ENCODE data around the gene SLC3A2. TPM values are rescaled to one million over a fixed set of nuclear protein-coding genes. Genes with fewer than 3 reads are reported as not detected.

Gene SLC3A2
- total and polyA plus RNA-seq, 2 of the 13 experiments (the other 11 are each of a cell fraction or from before 2014, with no cell fraction given): 213 to 226 TPM

DNA sequence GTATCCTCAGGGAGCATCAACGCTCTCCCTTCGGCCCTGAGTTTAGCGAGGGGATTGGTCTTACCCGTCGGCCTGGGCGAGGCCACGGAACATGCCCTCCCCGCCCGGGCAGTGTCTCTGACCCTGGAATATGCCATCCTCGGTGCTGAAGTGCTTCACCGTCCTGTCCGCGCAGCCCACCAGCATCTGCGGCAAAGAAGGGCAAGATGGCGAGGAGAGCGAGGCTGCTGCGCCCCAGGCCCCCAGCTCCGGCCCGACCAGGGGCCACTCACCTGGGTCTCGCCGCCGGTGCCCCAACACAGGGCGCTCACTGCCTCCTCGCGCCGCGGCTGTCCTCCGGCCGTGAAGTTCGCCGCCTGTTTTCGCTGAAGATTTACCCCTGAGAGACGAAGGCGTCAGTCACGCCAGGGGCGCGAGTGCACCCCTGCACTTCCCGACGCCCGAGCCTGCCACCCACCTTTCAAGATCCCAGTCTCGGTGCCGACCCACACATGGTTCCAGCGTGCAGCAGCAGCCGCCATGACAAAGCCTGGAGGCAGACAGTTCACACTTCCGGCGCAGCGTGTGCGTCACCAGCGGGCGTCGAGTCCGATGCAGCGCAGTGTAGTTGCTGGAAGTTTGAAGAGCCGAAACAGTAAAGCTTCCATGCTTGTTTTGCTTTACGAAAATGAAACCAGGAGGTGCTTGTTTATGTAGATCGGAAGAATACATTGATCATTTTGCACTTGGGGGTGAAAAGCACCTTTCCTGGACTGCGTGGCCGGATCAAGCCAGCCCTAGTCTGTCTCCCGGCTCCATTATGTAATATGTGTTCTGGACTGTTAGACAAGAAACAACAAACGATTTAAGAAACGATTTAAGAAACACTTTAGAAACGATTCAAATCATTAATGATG, 41.4 kb upstream of the SLC3A2 start, which contains the start of gene WDR74 (continued):
- TF ChIP-seq, protein P1, sequence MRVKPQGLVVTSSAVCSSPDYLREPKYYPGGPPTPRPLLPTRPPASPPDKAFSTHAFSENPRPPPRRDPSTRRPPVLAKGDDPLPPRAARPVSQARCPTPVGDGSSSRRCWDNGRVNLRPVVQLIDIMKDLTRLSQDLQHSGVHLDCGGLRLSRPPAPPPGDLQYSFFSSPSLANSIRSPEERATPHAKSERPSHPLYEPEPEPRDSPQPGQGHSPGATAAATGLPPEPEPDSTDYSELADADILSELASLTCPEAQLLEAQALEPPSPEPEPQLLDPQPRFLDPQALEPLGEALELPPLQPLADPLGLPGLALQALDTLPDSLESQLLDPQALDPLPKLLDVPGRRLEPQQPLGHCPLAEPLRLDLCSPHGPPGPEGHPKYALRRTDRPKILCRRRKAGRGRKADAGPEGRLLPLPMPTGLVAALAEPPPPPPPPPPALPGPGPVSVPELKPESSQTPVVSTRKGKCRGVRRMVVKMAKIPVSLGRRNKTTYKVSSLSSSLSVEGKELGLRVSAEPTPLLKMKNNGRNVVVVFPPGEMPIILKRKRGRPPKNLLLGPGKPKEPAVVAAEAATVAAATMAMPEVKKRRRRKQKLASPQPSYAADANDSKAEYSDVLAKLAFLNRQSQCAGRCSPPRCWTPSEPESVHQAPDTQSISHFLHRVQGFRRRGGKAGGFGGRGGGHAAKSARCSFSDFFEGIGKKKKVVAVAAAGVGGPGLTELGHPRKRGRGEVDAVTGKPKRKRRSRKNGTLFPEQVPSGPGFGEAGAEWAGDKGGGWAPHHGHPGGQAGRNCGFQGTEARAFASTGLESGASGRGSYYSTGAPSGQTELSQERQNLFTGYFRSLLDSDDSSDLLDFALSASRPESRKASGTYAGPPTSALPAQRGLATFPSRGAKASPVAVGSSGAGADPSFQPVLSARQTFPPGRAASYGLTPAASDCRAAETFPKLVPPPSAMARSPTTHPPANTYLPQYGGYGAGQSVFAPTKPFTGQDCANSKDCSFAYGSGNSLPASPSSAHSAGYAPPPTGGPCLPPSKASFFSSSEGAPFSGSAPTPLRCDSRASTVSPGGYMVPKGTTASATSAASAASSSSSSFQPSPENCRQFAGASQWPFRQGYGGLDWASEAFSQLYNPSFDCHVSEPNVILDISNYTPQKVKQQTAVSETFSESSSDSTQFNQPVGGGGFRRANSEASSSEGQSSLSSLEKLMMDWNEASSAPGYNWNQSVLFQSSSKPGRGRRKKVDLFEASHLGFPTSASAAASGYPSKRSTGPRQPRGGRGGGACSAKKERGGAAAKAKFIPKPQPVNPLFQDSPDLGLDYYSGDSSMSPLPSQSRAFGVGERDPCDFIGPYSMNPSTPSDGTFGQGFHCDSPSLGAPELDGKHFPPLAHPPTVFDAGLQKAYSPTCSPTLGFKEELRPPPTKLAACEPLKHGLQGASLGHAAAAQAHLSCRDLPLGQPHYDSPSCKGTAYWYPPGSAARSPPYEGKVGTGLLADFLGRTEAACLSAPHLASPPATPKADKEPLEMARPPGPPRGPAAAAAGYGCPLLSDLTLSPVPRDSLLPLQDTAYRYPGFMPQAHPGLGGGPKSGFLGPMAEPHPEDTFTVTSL (CRISPR knock-in tag; IDR thresholded peaks at IDR 0.05; ENCODE audit: borderline replicate concordance): no peak
- TF ChIP-seq ZNF766 (CRISPR knock-in tag; IDR thresholded peaks at IDR 0.05; ENCODE audit: borderline replicate concordance): peak; percentile 49; the same call in 1 of the 2 replicates
- TF ChIP-seq TCF12 (IDR thresholded peaks at IDR 0.05): no peak
- TF ChIP-seq TCF12 (CRISPR knock-in tag; IDR thresholded peaks at IDR 0.05): peak; percentile 63; the same call in 1 of the 2 replicates
- TF ChIP-seq MXI1 (IDR thresholded peaks at IDR 0.05; ENCODE audit: borderline replicate concordance, low read depth, low read length): peak; percentile 100
- no peak for TF ChIP-seq ATRX (CRISPR knock-in tag; IDR thresholded peaks at IDR 0.05; ENCODE audit: borderline replicate concordance)
- peak; percentile 35; the same call in 1 of the 2 replicates for TF ChIP-seq ZSCAN31 (CRISPR knock-in tag; IDR thresholded peaks at IDR 0.05; ENCODE audit: low read depth)
- TF ChIP-seq SMAD3 (CRISPR knock-in tag; IDR thresholded peaks at IDR 0.05): peak; percentile 82
- TF ChIP-seq NCOA1 (CRISPR knock-in tag; IDR thresholded peaks at IDR 0.05): no peak
- 0 out of 2 replicates have a peak, but pooled peaks have one; percentile 62 for TF ChIP-seq RELA (CRISPR knock-in tag; IDR thresholded peaks at IDR 0.05)
- TF ChIP-seq NR3C1 (CRISPR knock-in tag; IDR thresholded peaks at IDR 0.05): no peak
- peak; percentile 97 for TF ChIP-seq ZHX1 (CRISPR knock-in tag; IDR thresholded peaks at IDR 0.05; ENCODE audit: low read depth)
